MM.1S (cell line): ENCODE measurements around the gene ANKIB1.

Experiments used
- DNase-seq: peaks from one replicate; pipeline ENCODE4 v3.0.0-alpha.2; 2015
- H2AFZ ChIP-seq: fragments of 300-600 bp; sonication (generic); 2 replicates; pipeline ENCODE4 v1.6.0; 2016; ENCODE audit warnings: antibody characterized with exemption, low read length
- H3F3A ChIP-seq: fragments of 300-600 bp; sonication (generic); 2 replicates; pipeline ENCODE4 v1.6.1; 2016; ENCODE audit warnings: mild to moderate bottlenecking, antibody characterized with exemption, low read length, moderate library complexity, mixed read lengths; ENCODE audit not compliant: insufficient read depth
- H3K27ac ChIP-seq: fragments of 300-600 bp; sonication (generic); 2 replicates; pipeline ENCODE4 v1.5.1; 2016; ENCODE audit warnings: mild to moderate bottlenecking, low read length
- H3K27me3 ChIP-seq: fragments of 300-600 bp; sonication (generic); replicated peaks from 2 replicates; pipeline ENCODE4 v1.6.0; 2016; ENCODE audit warnings: low read length; ENCODE audit not compliant: insufficient read depth
- H3K36me3 ChIP-seq: fragments of 300-600 bp; sonication (generic); replicated peaks from 2 replicates; pipeline ENCODE4 v1.6.1; 2016; ENCODE audit warnings: mild to moderate bottlenecking, low read length, mixed read lengths; ENCODE audit not compliant: insufficient read depth
- H3K4me1 ChIP-seq: fragments of 300-600 bp; sonication (generic); 2 replicates; pipeline ENCODE4 v1.6.1; 2016; ENCODE audit warnings: low read length, mixed read lengths
- H3K4me2 ChIP-seq: fragments of 300-600 bp; sonication (generic); 2 replicates; pipeline ENCODE4 v1.6.0; 2016; ENCODE audit warnings: low read depth, low read length
- H3K4me3 ChIP-seq: fragments of 300-600 bp; sonication (generic); 2 replicates; pipeline ENCODE4 v1.5.1; 2016; ENCODE audit warnings: low read length, mixed read lengths
- H3K79me2 ChIP-seq: fragments of 300-600 bp; sonication (generic); 2 replicates; pipeline ENCODE4 v1.6.1; 2016; ENCODE audit warnings: mixed run types, low read length, mixed read lengths
- H3K9ac ChIP-seq: fragments of 300-600 bp; sonication (generic); 2 replicates; pipeline ENCODE4 v1.6.1; 2016; ENCODE audit warnings: low read length, mixed read lengths
- H3K9me2 ChIP-seq: fragments of 300-600 bp; sonication (generic); replicated peaks from 2 replicates; pipeline ENCODE4 v1.6.1; 2016; ENCODE audit warnings: mild to moderate bottlenecking, low read length, mixed read lengths; ENCODE audit not compliant: insufficient read depth
- H3K9me3 ChIP-seq: fragments of 300-600 bp; sonication (generic); replicated peaks from 2 replicates; pipeline ENCODE4 v1.6.1; 2016; ENCODE audit warnings: mild to moderate bottlenecking, low read length, mixed read lengths; ENCODE audit not compliant: insufficient read depth
- H4K20me1 ChIP-seq: fragments of 300-600 bp; sonication (generic); 2 replicates; pipeline ENCODE4 v1.6.1; 2016; ENCODE audit warnings: mild to moderate bottlenecking, low read length, moderate library complexity, mixed read lengths; ENCODE audit not compliant: insufficient read depth
- CTCF ChIP-seq: fragments of 300-600 bp; sonication (generic); IDR thresholded peaks from 2 replicates; pipeline ENCODE4 v1.5.1; 2016; ENCODE audit warnings: antibody characterized with exemption, low read length, mixed read lengths
- EZH2 ChIP-seq: fragments of 300-600 bp; sonication (generic); optimal IDR thresholded peaks from 2 replicates; pipeline ENCODE3; 2017; ENCODE audit warnings: low read depth, mild to moderate bottlenecking, antibody characterized with exemption, low read length, mixed read lengths
- EZH2phosphoT487 ChIP-seq: fragments of 300-600 bp; sonication (generic); IDR thresholded peaks from 2 replicates; pipeline ENCODE4 v1.6.1; 2018; ENCODE audit warnings: antibody characterized with exemption, low read length

ANKIB1 gene

GRCh38 chr7:92340016-92340415, 94.2 kb downstream of the ANKIB1 start:
- H3K9me3 ChIP-seq: no peaks in the 10 kb centered on the region
- no peak for DNase-seq
- no peak overlapping the region for H3K4me3 ChIP-seq
- no peaks in the 10 kb centered on the region for H3K27me3 ChIP-seq
- no peak overlapping the region for H3K4me2 ChIP-seq
- H3K27ac ChIP-seq: no peak overlapping the region
- H3K9ac ChIP-seq: no peak overlapping the region
- no peaks in the 10 kb centered on the region for H4K20me1 ChIP-seq
- TF ChIP-seq CTCF: no peak
- TF ChIP-seq EZH2: no peak
- TF ChIP-seq EZH2phosphoT487: no peak
- H3K36me3 ChIP-seq: no peaks in the 10 kb centered on the region
- no peaks in the 10 kb centered on the region for H3F3A ChIP-seq
- H3K9me2 ChIP-seq: no peaks in the 10 kb centered on the region
- H2AFZ ChIP-seq: no peak overlapping the region
- no peaks in the 10 kb centered on the region for H3K79me2 ChIP-seq
- no peaks in the 10 kb centered on the region for H3K4me1 ChIP-seq

GRCh38 chr7:92343714-92344113, 97.9 kb downstream of the ANKIB1 start:
- no peaks in the 10 kb centered on the region for H3F3A ChIP-seq
- no peak overlapping the region for H3K9ac ChIP-seq
- H3K4me3 ChIP-seq: no peak overlapping the region
- no peaks in the 10 kb centered on the region for H4K20me1 ChIP-seq
- TF ChIP-seq EZH2phosphoT487 (no peak), CTCF (no peak), EZH2 (no peak)
- H3K27ac ChIP-seq: no peak overlapping the region
- no peaks in the 10 kb centered on the region for H3K27me3 ChIP-seq
- no peaks in the 10 kb centered on the region for H3K9me2 ChIP-seq
- no peaks in the 10 kb centered on the region for H3K79me2 ChIP-seq
- H3K9me3 ChIP-seq: no peaks in the 10 kb centered on the region
- H3K36me3 ChIP-seq: no peaks in the 10 kb centered on the region
- H3K4me2 ChIP-seq: no peak overlapping the region
- DNase-seq: no peak
- no peaks in the 10 kb centered on the region for H3K4me1 ChIP-seq
- no peak overlapping the region for H2AFZ ChIP-seq

- Histone ChIP-seq H3K36me3 (no peaks in the 10 kb centered on the region), H3K9me2 (no peaks in the 10 kb centered on the region), H3K4me3 (no peak overlapping the region), H3K27me3 (no peaks in the 10 kb centered on the region), H3K27ac (no peak overlapping the region), H3K9ac (no peak overlapping the region), H3K4me1 (no peaks in the 10 kb centered on the region), H2AFZ (no peak overlapping the region), H3K4me2 (no peak overlapping the region), H3K79me2 (no peaks in the 10 kb centered on the region), H4K20me1 (no peaks in the 10 kb centered on the region), H3F3A (no peaks in the 10 kb centered on the region), H3K9me3 (no peaks in the 10 kb centered on the region)
- TF ChIP-seq EZH2phosphoT487: no peak
- TF ChIP-seq CTCF: no peak
- no peak for TF ChIP-seq EZH2
- no peak for DNase-seq
These were observed 106.2 kb downstream of the ANKIB1 start for GRCh38 chr7:92352009-92352408.

- TF ChIP-seq EZH2 (no peak), CTCF (no peak), EZH2phosphoT487 (no peak)
- H3K4me3 ChIP-seq: no peak overlapping the region
- H3K79me2 ChIP-seq: no peaks in the 10 kb centered on the region
- no peaks in the 10 kb centered on the region for H3K9me2 ChIP-seq
- H2AFZ ChIP-seq: no peak overlapping the region
- no peak overlapping the region for H3K4me2 ChIP-seq
- no peak overlapping the region for H3K9ac ChIP-seq
- DNase-seq: no peak
- H4K20me1 ChIP-seq: no peaks in the 10 kb centered on the region
- no peaks in the 10 kb centered on the region for H3K9me3 ChIP-seq
- no peaks in the 10 kb centered on the region for H3K4me1 ChIP-seq
- H3K36me3 ChIP-seq: no peaks in the 10 kb centered on the region
- H3K27me3 ChIP-seq: no peaks in the 10 kb centered on the region
- H3K27ac ChIP-seq: no peak overlapping the region
- no peaks in the 10 kb centered on the region for H3F3A ChIP-seq
These were observed 108.4 kb downstream of the ANKIB1 start for GRCh38 chr7:92354214-92354613.
